HL-60 (cell line): ENCODE data around the gene DKKL1.

Source experiments
- DNase-seq, 2 experiments: peaks; one replicate each; pipeline ENCODE4 v3.0.0-alpha.2; 2010 to 2020; ENCODE audit warnings: low read depth in 1 of 2, low spot score in 1 of 2
- H3K27ac ChIP-seq: fragments of 250-450 bp; sonication (Bioruptor Pico); replicated peaks from 2 replicates; pipeline ENCODE4 v1.5.1; 2020; ENCODE audit warnings: mild to moderate bottlenecking, moderate library complexity
- H3K27me3 ChIP-seq: fragments of 250-450 bp; sonication (Bioruptor Pico); 2 replicates; pipeline ENCODE4 v1.5.1; 2021; ENCODE audit warnings: mild to moderate bottlenecking, moderate library complexity; ENCODE audit not compliant: insufficient read depth, poor library complexity, severe bottlenecking
- H3K4me3 ChIP-seq: replicated peaks from 2 replicates; pipeline ENCODE4 v1.5.1; 2011; ENCODE audit warnings: mild to moderate bottlenecking, control low read depth, low read length; ENCODE audit not compliant: insufficient read depth
- GABPA ChIP-seq: IDR thresholded peaks from 2 replicates; pipeline ENCODE4 v1.6.1; 2012; ENCODE audit warnings: low read depth
- POLR2AphosphoS5 ChIP-seq: IDR thresholded peaks from 2 replicates; pipeline ENCODE4 v1.6.1; 2012; ENCODE audit warnings: low read depth
- SPI1 ChIP-seq: IDR thresholded peaks from 2 replicates; pipeline ENCODE4 v1.6.1; 2012; ENCODE audit warnings: low read depth, mild to moderate bottlenecking, borderline replicate concordance
- TF ChIP-seq, protein P1 (sequence below): IDR thresholded peaks from 2 replicates; pipeline ENCODE4 v1.6.1; 2012; ENCODE audit warnings: low read depth; ENCODE audit not compliant: insufficient replicate concordance
- TF ChIP-seq, protein P2 (sequence below): IDR thresholded peaks from one replicate; pipeline ENCODE4 v1.5.1; 2011; ENCODE audit warnings: low read length, control low read depth, inconsistent platforms; ENCODE audit not compliant: insufficient read depth

DKKL1 gene

DNA sequence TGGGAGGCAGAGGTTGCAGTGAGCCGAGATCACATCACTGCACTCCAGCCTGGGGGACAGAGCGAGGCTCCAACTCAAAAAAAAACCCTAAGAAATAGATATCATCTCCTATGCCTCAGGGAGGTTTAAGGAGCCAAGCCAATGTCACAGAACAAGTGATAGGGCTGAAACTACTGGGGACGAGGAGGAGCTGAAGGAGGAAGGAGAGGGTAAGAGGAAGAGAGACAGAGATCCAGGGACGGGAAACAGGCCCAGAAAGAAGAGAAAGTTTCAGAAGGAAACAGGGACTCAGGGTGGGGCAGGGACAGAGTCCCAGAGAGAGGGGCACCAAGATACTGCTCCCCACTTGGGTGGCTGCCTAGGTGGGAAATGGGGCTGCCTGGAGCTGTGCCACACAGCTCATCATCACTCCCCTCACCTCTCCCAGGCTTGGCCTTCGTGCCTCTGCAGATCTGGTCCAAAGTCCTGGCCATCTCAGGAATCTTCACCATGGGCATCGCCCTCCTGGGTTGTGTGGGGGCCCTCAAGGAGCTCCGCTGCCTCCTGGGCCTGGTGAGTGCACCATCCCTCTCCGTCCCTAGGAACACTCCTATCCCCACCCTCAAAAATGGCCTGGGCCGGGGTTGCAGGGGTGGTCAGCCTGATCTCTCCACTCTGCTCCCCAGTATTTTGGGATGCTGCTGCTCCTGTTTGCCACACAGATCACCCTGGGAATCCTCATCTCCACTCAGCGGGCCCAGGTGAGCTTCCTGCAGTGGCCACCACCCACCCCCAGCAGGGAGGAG is 27.0 kb upstream of the DKKL1 start:
- TF ChIP-seq GABPA (no peak), POLR2AphosphoS5 (no peak), SPI1 (no peak)
- TF ChIP-seq, protein P1, sequence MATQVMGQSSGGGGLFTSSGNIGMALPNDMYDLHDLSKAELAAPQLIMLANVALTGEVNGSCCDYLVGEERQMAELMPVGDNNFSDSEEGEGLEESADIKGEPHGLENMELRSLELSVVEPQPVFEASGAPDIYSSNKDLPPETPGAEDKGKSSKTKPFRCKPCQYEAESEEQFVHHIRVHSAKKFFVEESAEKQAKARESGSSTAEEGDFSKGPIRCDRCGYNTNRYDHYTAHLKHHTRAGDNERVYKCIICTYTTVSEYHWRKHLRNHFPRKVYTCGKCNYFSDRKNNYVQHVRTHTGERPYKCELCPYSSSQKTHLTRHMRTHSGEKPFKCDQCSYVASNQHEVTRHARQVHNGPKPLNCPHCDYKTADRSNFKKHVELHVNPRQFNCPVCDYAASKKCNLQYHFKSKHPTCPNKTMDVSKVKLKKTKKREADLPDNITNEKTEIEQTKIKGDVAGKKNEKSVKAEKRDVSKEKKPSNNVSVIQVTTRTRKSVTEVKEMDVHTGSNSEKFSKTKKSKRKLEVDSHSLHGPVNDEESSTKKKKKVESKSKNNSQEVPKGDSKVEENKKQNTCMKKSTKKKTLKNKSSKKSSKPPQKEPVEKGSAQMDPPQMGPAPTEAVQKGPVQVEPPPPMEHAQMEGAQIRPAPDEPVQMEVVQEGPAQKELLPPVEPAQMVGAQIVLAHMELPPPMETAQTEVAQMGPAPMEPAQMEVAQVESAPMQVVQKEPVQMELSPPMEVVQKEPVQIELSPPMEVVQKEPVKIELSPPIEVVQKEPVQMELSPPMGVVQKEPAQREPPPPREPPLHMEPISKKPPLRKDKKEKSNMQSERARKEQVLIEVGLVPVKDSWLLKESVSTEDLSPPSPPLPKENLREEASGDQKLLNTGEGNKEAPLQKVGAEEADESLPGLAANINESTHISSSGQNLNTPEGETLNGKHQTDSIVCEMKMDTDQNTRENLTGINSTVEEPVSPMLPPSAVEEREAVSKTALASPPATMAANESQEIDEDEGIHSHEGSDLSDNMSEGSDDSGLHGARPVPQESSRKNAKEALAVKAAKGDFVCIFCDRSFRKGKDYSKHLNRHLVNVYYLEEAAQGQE, result no peak
- TF ChIP-seq, protein P2, sequence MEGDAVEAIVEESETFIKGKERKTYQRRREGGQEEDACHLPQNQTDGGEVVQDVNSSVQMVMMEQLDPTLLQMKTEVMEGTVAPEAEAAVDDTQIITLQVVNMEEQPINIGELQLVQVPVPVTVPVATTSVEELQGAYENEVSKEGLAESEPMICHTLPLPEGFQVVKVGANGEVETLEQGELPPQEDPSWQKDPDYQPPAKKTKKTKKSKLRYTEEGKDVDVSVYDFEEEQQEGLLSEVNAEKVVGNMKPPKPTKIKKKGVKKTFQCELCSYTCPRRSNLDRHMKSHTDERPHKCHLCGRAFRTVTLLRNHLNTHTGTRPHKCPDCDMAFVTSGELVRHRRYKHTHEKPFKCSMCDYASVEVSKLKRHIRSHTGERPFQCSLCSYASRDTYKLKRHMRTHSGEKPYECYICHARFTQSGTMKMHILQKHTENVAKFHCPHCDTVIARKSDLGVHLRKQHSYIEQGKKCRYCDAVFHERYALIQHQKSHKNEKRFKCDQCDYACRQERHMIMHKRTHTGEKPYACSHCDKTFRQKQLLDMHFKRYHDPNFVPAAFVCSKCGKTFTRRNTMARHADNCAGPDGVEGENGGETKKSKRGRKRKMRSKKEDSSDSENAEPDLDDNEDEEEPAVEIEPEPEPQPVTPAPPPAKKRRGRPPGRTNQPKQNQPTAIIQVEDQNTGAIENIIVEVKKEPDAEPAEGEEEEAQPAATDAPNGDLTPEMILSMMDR, result no peak
- no peak overlapping the region for H3K27ac ChIP-seq

DNA sequence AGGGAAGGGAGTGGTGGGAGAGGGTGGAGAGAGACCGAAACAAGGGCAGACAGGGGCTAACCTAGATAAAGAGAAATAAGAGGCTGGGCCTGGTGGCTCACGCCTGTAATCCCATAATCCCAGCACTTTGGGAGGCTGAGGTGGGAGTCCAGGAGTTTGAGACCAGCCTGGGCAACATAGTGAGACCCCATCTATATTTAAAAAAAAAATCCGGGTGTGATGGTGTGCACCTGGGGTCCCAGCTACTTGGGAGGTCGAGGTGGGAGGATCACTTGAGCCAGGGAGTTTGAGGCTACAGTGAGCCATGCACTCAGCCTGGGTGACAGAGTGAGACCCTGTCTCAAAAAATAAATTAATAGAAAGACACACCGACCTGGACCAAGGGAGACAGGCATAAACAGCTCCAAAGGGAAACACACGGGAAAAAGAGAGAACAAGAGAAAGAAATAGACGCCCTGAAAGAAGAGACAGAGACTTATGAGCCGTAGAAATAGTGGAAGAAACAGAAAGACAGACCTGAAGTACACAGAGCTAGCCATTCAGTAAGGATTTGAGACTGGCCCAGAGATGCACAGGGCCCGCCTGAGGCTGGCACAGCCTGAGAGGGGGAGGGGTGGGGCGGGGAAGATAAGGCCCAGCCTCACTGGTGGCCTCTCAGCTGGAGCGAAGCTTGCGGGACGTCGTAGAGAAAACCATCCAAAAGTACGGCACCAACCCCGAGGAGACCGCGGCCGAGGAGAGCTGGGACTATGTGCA is 26.2 kb upstream of the DKKL1 start:
- Histone ChIP-seq H3K4me3 (no peak overlapping the region), H3K27me3 (no peaks in the 10 kb centered on the region), H3K27ac (no peak overlapping the region)
- TF ChIP-seq POLR2AphosphoS5 (no peak), SPI1 (no peak), GABPA (no peak)
- TF ChIP-seq, protein P1, result no peak
- TF ChIP-seq, protein P2, result no peak
- DNase-seq, result no peak

More for the DNA sequence above, 27.0 kb upstream of the DKKL1 start:
- no peaks in the 10 kb centered on the region for H3K27me3 ChIP-seq
- H3K4me3 ChIP-seq, result no peak overlapping the region
- no peak for DNase-seq

DNA sequence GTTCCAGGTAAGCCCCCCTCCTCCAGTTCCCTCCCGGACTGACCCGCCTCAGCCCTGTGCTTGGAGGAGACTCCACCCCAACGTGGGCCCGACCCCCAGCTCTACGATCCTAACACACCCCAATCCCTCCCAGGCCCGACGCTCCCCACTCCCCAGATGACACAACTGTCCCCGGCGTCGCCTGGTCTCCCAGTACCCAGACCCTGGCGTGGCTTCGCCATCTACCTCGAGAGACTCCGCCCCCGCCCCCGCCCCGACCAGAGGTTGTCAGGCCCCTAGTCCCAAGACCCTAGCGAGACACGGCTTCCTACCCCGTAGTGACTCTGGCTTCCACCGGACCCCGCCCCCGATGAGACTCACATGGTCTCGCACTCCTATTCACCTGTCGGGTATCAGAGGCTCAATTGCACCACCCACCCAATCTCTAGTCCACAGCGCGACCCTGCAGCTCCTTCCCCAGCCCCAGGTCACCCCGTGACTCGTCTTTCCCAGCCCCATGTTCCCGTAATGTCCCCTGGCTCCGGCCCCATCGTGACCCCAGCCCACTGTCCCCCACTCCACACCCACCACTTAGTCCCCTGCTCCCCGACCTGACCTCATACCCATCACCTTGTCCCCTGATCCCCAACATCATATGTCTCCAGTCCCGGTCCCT is 25.5 kb upstream of the DKKL1 start:
- H3K4me3 ChIP-seq, result no peak overlapping the region
- no peaks in the 10 kb centered on the region for H3K27me3 ChIP-seq
- TF ChIP-seq, protein P1, result no peak
- TF ChIP-seq, protein P2, result no peak
- TF ChIP-seq GABPA (no peak), POLR2AphosphoS5 (no peak), SPI1 (no peak)
- no peak for DNase-seq
- H3K27ac ChIP-seq, result no peak overlapping the region
